ENCODE results near the gene GTPBP3. TPM values are rescaled to one million over a fixed set of nuclear protein-coding genes. Genes with fewer than 3 reads are reported as not detected.
A peak's percentile ranks its signal among the peaks of the same experiment; 100 is the strongest.

GTPBP3 gene
- total and polyA plus RNA-seq, 2 of the 13 experiments (the other 11 are each of a cell fraction or from before 2014, with no cell fraction given): 17.5 to 30.0 TPM

GRCh38 chr19:17336872-17337674 lies at the start of gene GTPBP3 (continued):
- TF ChIP-seq E2F5 (CRISPR knock-in tag; conservative IDR thresholded peaks at IDR 0.05): peak; percentile 91
- no peak for TF ChIP-seq ZBED4 (CRISPR knock-in tag; IDR thresholded peaks at IDR 0.05; ENCODE audit: borderline replicate concordance)
- no peak for TF ChIP-seq SOX13 (IDR thresholded peaks at IDR 0.05)
- peak in 1 of 2 experiments; percentile 40; a peak in 1 of 4 replicates for TF ChIP-seq SOX13 (CRISPR knock-in tag; conservative IDR thresholded peaks at IDR 0.05 in 1 of 2, IDR thresholded peaks at IDR 0.05 in 1 of 2)
- TF ChIP-seq, protein P1, sequence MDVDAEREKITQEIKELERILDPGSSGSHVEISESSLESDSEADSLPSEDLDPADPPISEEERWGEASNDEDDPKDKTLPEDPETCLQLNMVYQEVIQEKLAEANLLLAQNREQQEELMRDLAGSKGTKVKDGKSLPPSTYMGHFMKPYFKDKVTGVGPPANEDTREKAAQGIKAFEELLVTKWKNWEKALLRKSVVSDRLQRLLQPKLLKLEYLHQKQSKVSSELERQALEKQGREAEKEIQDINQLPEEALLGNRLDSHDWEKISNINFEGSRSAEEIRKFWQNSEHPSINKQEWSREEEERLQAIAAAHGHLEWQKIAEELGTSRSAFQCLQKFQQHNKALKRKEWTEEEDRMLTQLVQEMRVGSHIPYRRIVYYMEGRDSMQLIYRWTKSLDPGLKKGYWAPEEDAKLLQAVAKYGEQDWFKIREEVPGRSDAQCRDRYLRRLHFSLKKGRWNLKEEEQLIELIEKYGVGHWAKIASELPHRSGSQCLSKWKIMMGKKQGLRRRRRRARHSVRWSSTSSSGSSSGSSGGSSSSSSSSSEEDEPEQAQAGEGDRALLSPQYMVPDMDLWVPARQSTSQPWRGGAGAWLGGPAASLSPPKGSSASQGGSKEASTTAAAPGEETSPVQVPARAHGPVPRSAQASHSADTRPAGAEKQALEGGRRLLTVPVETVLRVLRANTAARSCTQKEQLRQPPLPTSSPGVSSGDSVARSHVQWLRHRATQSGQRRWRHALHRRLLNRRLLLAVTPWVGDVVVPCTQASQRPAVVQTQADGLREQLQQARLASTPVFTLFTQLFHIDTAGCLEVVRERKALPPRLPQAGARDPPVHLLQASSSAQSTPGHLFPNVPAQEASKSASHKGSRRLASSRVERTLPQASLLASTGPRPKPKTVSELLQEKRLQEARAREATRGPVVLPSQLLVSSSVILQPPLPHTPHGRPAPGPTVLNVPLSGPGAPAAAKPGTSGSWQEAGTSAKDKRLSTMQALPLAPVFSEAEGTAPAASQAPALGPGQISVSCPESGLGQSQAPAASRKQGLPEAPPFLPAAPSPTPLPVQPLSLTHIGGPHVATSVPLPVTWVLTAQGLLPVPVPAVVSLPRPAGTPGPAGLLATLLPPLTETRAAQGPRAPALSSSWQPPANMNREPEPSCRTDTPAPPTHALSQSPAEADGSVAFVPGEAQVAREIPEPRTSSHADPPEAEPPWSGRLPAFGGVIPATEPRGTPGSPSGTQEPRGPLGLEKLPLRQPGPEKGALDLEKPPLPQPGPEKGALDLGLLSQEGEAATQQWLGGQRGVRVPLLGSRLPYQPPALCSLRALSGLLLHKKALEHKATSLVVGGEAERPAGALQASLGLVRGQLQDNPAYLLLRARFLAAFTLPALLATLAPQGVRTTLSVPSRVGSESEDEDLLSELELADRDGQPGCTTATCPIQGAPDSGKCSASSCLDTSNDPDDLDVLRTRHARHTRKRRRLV (CRISPR knock-in tag; IDR thresholded peaks at IDR 0.05): no peak
- 0 out of 2 replicates have a peak, but pooled peaks have one; percentile 1 for TF ChIP-seq SALL2 (CRISPR knock-in tag; IDR thresholded peaks at IDR 0.05)
- TF ChIP-seq RNF2 (conservative IDR thresholded peaks at IDR 0.05; ENCODE audit: low read depth): peak; percentile 77
- TF ChIP-seq, protein P2, sequence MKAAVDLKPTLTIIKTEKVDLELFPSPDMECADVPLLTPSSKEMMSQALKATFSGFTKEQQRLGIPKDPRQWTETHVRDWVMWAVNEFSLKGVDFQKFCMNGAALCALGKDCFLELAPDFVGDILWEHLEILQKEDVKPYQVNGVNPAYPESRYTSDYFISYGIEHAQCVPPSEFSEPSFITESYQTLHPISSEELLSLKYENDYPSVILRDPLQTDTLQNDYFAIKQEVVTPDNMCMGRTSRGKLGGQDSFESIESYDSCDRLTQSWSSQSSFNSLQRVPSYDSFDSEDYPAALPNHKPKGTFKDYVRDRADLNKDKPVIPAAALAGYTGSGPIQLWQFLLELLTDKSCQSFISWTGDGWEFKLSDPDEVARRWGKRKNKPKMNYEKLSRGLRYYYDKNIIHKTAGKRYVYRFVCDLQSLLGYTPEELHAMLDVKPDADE (CRISPR knock-in tag; IDR thresholded peaks at IDR 0.05): no peak
- TF ChIP-seq, protein P3, sequence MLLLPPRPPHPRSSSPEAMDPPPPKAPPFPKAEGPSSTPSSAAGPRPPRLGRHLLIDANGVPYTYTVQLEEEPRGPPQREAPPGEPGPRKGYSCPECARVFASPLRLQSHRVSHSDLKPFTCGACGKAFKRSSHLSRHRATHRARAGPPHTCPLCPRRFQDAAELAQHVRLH (CRISPR knock-in tag; IDR thresholded peaks at IDR 0.05; ENCODE audit: borderline replicate concordance, low read depth): peak; percentile 91; the same call in 1 of the 2 replicates
- TF ChIP-seq ZNF619 (CRISPR knock-in tag; IDR thresholded peaks at IDR 0.05): no peak
- TF ChIP-seq ZNF10 (CRISPR knock-in tag; IDR thresholded peaks at IDR 0.05; ENCODE audit: borderline replicate concordance, low read depth): no peak
